ENCODE measurements around the gene STK39.

The STK39 gene

GRCh38 chr2:168024459-168024858 is 222.9 kb downstream of the STK39 start:
- in situ Hi-C loops (cut with MboI; ENCODE audit: low sequenced_read_pairs): no loop called here

DNA sequence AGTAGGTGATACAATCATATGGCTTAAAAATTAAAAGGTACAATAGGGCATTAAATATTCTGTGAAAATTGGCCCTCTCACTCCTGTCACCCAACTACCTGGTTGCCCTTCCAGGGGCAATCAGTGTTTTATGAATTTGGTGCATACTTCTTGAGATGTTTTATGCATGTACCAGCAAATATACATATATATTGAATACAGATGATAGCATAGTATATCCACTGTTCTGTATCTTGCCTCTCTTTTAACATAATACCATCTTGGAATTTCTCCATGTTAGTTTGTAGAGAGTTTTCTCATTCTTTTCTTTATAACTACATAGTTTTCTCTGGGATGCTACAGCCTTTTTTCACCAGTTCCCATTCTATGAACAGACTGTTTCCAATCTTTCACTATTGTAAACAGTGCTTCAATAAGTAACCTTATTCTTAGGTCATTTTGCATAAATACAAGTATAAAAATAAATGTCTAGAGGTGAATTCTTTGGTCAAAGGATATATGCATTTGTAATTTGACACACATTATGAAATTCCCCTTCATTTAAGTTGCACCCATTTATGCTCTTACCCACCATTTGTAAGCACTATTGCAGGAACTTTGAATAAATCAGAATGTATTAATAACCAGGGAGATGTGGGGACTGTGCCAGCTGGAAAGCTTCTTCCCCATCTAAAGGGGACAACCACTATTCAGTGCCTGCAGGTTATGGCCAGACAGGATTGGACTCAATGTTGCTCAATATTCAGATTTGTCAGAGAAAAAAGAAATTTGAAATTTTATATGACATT is 225.4 kb downstream of the STK39 start:
- in situ Hi-C loops (cut with MboI; ENCODE audit: low sequenced_read_pairs): no loop called here

DNA sequence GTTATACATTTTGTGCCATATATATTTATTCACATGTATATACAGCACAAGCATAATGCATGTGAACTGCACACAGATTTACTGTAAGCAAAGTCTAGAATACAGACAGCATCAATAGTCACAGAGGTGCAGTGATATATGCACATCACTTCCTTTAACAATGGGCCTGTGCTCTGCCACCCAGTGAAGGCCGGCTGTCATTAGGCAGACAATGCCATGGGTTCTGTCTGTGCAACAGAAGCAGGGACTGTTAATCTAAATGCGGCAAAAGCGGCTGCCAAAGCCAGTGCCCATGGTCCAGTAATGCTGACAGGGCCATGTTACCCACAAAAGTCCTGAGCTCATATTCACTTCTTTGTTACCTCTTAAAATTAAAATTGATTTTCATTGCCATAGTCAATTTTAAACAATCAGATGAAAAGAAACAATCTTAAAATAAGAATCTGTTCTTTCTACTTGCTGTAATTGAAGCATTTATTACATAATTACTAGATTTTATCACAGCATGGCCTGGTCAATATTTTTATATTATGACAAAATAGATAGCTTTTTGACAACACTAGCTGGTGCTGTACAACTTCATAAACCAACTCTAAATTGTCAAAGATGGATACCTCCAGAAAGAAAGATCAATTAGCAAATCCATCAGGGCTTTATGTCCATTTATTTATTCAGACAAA is 232.0 kb downstream of the STK39 start:
- in situ Hi-C loops (cut with MboI; ENCODE audit: low sequenced_read_pairs): no loop called here

DNA sequence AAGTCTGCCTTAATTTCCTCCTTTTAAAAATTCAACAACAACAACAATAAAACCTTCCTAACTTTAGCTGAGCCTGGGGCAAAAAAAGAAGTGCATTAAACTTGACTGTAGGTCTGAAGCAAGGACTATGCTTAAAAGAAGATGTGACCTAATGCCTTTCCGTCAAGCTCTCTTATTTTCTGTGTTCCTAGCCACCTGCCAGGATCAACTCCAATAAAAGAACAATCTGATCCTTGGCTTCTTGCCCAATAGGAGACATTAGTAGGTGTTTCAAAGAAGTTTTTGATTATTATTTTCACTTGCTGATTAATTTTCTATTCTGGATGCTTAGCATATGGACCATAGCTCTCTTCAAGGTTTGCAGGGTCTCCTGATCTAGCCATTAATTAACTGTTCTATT is 237.5 kb downstream of the STK39 start:
- in situ Hi-C loops (cut with MboI; ENCODE audit: low sequenced_read_pairs): no loop called here

- in situ Hi-C loops (cut with MboI; ENCODE audit: low sequenced_read_pairs): no loop called here
These were observed 238.7 kb downstream of the STK39 start for GRCh38 chr2:168008646-168009195.

DNA sequence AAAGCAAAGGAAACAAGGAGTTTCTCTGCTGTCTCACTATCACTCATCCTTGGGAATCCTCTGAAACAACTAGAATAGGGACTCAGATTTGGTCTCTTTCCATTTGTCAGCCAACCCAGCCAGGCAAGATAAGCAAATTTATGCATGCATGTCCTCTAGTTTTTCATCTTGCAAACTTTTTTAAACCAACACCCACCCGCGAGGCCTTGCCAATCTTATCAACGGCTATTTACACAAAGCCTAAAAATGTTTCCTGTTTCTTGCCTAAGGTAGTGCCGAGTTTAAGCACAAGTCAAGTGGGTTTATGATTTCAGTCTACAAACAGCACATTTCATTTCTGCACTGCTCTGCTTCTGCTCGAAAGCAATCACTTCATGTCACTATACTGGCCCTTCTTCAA is 240.9 kb downstream of the STK39 start:
- in situ Hi-C loops (cut with MboI; ENCODE audit: low sequenced_read_pairs): no loop called here

DNA sequence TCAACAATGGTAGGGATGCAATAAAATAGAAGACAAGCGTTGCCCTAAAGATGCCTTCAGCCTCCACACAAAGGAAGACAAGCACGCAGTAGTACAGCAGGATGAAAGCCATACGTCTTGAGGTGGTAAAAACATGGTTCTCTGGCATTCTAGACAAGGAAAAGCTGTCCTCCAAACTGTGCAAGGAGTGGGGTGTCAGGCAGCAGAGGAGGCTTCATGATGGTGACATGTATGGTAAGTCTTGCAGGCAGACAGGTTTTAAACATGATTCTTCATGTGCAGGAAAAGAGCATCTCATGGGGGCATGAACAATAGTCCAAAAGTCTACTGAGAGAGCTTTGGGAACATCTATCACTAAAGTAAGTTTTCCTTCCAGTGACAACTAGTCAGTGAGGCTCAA is 241.8 kb downstream of the STK39 start:
- in situ Hi-C loops (cut with MboI; ENCODE audit: low sequenced_read_pairs): no loop called here

- in situ Hi-C loops (cut with MboI; ENCODE audit: low sequenced_read_pairs): no loop called here
These were observed 243.5 kb downstream of the STK39 start for GRCh38 chr2:168003876-168004275.

- in situ Hi-C loops (cut with MboI; ENCODE audit: low sequenced_read_pairs): no loop called here
These were observed 245.3 kb downstream of the STK39 start for GRCh38 chr2:168002021-168002553.

DNA sequence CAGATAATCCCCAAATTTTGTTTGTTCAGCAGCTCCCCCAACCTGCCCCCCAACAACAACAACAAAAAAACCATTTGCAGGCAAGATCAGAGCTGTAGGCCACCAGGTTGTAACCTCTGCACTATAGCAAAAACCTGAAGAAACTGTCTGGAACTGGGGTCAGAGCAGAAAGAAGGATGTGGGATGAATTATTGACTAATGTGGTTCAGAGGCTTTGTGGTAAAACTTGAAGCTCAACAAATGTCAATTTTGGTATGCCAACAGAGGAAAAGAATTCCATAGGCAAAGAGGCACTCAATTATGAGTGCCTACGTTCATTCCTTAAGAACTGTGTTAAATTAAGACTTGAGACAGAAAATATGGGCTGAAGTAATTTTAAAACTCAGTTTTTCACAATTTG is 255.1 kb downstream of the STK39 start:
- in situ Hi-C loops (cut with MboI; ENCODE audit: low sequenced_read_pairs): no loop called here

DNA sequence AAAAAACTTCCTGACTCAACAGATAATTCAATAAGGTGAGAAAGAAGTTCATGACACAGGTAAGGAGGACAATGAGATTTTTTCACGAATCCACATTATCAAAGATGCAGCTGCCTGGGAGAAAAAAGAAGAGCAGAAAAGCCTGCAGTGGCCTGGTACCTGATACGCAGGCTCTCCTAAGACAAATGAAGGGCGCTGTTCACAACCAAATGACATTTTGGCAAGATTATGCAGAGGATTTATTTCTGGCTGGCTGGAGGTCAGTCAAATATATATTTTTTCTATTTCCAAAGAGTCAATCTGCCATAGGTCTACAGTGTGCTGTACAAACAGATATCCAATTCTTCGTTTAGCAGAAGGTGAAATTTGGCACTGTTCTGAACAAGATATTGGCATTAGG is 257.3 kb downstream of the STK39 start:
- in situ Hi-C loops (cut with MboI; ENCODE audit: low sequenced_read_pairs): no loop called here

GRCh38 chr2:167988296-167988695 is 259.1 kb downstream of the STK39 start:
- in situ Hi-C loops (cut with MboI; ENCODE audit: low sequenced_read_pairs): no loop called here

GRCh38 chr2:167987558-167987957 is 259.8 kb downstream of the STK39 start:
- in situ Hi-C loops (cut with MboI; ENCODE audit: low sequenced_read_pairs): no loop called here

GRCh38 chr2:167987026-167987425 is 260.4 kb downstream of the STK39 start:
- in situ Hi-C loops (cut with MboI; ENCODE audit: low sequenced_read_pairs): no loop called here

GRCh38 chr2:167986223-167986622 is 261.2 kb downstream of the STK39 start:
- in situ Hi-C loops (cut with MboI; ENCODE audit: low sequenced_read_pairs): no loop called here

DNA sequence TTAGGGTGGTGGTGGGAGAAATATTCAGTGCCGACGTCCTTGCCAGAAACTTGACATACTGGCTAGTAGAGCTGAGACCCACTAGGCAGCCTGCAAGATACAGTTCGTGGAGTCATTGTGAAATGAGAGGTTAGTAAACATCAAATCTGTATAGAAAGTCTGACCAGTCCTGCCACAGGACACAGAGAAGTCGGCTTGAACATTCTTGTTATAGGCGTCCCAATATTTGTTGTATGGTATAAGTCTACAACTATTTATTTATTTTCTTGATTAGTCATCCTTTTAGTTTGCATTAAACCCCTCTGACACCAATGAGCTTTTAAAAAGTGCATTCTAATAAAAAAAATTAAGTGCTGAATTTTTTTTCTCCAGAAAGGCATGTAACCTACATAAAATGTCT is 265.4 kb downstream of the STK39 start:
- in situ Hi-C loops (cut with MboI; ENCODE audit: low sequenced_read_pairs): no loop called here

GRCh38 chr2:167980439-167980838 is 267.0 kb downstream of the STK39 start:
- in situ Hi-C loops (cut with MboI; ENCODE audit: low sequenced_read_pairs): no loop called here

DNA sequence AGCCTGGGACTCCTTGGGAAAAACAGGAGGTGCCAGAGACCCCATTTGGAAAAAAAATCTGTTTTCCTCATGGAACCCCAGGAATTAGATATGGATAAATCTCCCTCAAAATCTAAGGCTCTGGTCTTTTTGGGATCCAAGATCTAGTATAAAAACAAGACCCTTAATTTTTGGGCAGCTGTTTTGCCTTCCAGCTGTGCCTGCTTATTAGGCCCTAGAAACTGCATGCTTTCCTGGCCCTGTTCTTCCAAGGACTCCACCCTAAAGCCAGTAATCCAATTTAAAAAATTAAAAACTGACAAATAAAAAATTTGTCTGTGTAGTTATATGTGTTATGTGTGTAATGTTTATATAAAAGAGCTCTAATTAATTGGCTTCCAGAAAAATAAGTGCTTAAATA is 274.6 kb downstream of the STK39 start:
- in situ Hi-C loops (cut with MboI; ENCODE audit: low sequenced_read_pairs): no loop called here

DNA sequence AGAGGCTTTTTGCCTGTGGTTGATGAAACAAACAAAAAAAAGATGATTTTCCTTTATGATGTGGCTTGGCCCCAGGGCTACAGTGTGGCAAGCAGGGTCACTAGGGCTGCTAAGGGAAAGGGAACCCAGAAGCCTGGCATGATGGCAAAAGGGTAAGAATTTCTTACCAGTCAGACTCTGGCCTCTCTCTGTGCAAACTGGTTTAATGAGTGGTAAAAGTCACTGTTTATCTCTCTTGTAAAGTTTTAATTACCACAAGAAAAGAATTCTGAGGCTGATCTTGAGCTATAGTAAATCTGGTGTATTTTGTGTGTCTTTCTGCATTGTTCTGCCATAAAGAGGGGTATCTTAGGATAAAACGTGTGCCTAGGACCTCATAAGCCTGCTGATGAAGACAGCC is 275.4 kb downstream of the STK39 start:
- in situ Hi-C loops (cut with MboI; ENCODE audit: low sequenced_read_pairs): no loop called here

DNA sequence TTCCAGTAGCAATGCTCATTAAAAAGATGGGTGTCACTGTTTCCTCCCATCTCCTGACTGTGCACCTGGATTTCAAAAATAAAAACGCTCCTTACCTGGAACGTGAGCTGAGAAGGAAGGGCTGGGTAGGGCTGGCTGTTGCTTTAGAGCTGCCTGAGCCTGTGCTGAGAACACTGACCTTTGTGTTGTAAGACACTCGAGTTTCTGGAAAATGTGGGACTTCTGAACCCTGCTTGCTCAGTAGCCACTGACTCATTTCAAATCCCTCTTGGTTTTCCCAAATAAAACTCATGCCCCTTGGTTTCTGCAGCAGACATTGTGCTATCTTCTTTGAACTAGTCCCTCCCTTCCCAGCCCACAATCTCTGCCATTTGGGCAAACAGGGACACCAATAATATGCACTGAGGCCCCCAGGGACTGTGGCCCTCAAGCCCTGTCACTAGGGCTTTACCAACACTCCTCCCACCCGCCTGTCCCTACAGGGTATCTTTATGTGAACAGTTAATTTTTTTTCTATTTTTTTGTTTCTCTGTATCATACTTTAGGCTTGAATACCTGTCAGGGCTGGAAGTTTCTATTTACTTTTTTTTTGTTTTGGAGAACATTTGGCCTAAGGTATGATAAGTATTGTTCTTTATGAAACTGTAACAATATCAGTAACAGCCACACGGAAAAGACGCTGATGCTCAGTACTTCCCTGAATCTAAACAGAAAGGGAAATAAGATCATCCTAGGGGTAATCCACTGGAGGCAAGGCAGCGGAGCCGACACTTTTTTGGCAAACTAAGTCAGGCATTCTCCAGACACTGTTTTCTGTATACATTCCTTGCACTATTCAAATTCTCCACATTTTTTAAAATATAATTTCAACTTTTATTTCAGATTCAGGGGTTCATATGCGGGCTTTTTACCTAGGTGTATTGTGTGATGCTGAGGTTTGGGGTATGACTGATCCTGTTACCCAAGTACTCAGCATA is 280.2 kb downstream of the STK39 start:
- in situ Hi-C loops (cut with MboI; ENCODE audit: low sequenced_read_pairs): no loop called here
